Measurements from ENCODE around the gene IMPA2. TPM values are rescaled to one million over a fixed set of nuclear protein-coding genes. Genes with fewer than 3 reads are reported as not detected.
A peak's percentile ranks its signal among the peaks of the same experiment; 100 is the strongest.

IMPA2 gene
- total and polyA plus RNA-seq, 8 donors = 93.5 to 286 (median 156) TPM

DNA sequence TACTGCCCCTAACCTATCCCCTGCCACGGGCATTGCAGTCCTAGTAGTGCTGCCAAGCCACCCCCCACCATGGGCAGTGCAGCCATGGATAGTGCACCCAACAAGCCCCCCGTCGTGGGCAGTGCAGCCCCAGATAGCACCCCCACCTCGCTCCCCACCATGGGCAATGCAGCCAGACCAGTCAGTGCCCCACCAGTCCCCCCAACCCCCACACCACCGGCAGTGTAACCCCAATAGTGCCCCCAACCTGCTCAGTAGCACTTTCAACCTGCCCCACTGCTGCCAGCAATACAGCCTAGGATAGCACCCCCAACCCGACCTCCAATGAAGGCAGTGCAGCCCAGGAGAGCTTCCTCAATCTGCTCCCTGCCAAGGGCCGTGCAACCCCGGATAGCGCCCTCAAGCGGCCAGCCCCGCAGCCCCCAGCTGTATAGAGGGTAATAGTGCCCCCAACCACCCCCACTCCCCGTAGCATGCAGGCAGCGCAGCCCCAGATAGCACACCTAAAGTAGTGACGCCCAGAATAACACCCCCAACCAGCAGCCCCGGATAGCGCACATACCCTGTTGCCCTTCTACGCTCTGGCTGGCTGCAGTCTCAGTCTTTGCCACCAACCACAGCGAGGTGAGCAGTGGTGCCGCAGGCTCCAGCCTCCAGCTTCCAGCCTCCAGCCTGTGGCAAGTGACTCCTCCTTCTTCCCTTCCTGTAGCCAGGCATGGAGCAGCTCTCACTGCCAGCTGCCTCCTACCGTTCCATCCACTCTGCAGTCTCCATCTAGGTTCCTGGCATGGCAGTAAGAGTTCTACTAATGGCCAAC, 66.9 kb downstream of the IMPA2 start:
- intact Hi-C loops (cut with DNase I) = loop anchor here in 1 of 3 donors (10.0 kb wide), 1 partner anchor 123 kb away; no protein-coding TSS in a partner anchor
- FAIRE-seq = no peak
- WGBS, 2 donors = 86 to 91% methylated on average over 18 to 20 of the region's 20 CpGs
- H3K4me1 ChIP-seq = peaks cover 0 to 4% (median 0%) of the 10 kb centered on the region in 3 donors
- DNase-seq = peak in 2 of 6 donors; percentile 11 to 12
- no peaks in the 10 kb centered on the region for H3K9me3 ChIP-seq
- no peaks in the 10 kb centered on the region for H3K36me3 ChIP-seq
- TF ChIP-seq, protein P1, sequence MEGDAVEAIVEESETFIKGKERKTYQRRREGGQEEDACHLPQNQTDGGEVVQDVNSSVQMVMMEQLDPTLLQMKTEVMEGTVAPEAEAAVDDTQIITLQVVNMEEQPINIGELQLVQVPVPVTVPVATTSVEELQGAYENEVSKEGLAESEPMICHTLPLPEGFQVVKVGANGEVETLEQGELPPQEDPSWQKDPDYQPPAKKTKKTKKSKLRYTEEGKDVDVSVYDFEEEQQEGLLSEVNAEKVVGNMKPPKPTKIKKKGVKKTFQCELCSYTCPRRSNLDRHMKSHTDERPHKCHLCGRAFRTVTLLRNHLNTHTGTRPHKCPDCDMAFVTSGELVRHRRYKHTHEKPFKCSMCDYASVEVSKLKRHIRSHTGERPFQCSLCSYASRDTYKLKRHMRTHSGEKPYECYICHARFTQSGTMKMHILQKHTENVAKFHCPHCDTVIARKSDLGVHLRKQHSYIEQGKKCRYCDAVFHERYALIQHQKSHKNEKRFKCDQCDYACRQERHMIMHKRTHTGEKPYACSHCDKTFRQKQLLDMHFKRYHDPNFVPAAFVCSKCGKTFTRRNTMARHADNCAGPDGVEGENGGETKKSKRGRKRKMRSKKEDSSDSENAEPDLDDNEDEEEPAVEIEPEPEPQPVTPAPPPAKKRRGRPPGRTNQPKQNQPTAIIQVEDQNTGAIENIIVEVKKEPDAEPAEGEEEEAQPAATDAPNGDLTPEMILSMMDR (IDR thresholded peaks at IDR 0.05) = no peak
- no peaks in the 10 kb centered on the region for H3K27me3 ChIP-seq
- H3K27ac ChIP-seq = no peak overlapping the region
- no peak overlapping the region for H3K4me3 ChIP-seq
- ATAC-seq = peak in 1 of 4 donors; percentile 11

DNA sequence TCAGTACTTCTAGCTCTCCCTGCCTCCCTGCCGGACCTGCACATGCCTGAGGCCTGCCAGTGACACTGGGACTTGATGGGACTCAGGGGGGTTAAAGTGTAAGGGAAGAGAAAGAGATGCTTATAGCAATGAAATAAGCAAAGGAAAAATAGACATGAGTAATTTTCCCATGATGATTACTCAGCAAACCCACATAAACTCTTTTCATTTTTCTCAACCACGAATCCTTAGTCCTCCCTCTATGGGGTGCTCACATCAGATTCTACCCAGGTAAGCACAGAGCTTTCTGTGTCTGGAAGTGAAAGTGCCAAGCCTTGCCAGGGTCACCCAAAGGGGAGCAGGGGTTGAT, 67.5 kb downstream of the IMPA2 start:
- DNase-seq (no peak), ATAC-seq (peak in 1 of 4 donors; percentile 23), FAIRE-seq (no peak)
- intact Hi-C loops (cut with DNase I) = loop anchor here in 1 of 3 donors (10.0 kb wide), 1 partner anchor 124 kb away; no protein-coding TSS in a partner anchor
- no peaks in the 10 kb centered on the region for H3K36me3 ChIP-seq
- H3K9me3 ChIP-seq = no peaks in the 10 kb centered on the region
- no peak overlapping the region for H3K4me3 ChIP-seq
- H3K27ac ChIP-seq = no peak overlapping the region
- peaks cover 0 to 4% (median 0%) of the 10 kb centered on the region in 3 donors for H3K4me1 ChIP-seq
- no peaks in the 10 kb centered on the region for H3K27me3 ChIP-seq
- TF ChIP-seq, protein P1 (IDR thresholded peaks at IDR 0.05) = no peak
- WGBS, 2 donors = 69 to 74% methylated on average over 2 of the region's 2 CpGs

DNA sequence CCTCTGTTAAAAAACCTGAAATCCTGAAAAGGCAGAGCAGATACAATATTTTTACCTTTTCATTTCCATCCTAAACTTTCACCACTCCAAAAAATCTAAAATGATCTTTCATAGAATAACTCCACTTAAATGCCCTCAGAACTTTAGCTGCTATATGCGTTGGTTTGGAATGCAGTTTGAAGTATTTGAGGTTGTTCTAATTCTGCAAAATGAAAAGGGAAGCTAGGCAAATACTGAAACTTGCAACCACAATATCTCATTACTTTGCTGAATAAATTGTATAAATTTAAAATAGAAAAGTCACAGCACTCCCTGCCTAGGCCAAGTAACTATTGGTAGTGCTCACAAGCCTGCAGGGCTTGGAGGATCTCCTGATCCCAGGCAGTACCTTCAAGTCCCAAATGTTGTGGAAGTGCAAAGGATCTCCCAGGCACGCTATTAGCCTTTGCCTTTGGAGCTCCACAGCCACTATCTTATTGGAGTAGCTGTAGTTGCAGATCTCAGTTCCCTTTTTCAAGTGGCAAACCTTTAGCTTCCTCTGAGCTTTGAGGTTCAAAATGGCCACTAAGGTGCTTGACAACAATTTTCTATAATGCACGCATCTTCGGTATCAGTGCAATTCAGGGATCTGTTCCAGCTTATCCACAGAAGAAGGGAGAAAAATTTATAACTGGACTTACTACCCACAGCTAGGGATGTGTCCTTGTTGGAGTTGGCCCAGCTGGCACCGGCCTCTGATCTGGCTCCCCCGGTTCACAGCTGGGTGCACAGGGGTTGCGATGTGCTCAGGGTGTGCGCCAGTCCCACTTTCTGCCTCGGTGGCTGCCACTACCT, 68.9 kb downstream of the IMPA2 start:
- WGBS, 2 donors = 82 to 88% methylated on average over 9 of the region's 9 CpGs
- Histone ChIP-seq H3K27ac (no peak overlapping the region), H3K27me3 (no peaks in the 10 kb centered on the region), H3K36me3 (no peaks in the 10 kb centered on the region), H3K9me3 (no peaks in the 10 kb centered on the region), H3K4me1 (peaks cover 0 to 4% (median 0%) of the 10 kb centered on the region in 3 donors), H3K4me3 (no peak overlapping the region)
- ATAC-seq (peak in 1 of 4 donors; percentile 29), DNase-seq (no peak), FAIRE-seq (no peak)
- TF ChIP-seq, protein P1 (IDR thresholded peaks at IDR 0.05) = no peak
- intact Hi-C loops (cut with DNase I) = loop anchor here in 1 of 3 donors (10.0 kb wide), 1 partner anchor 125 kb away; no protein-coding TSS in a partner anchor

DNA sequence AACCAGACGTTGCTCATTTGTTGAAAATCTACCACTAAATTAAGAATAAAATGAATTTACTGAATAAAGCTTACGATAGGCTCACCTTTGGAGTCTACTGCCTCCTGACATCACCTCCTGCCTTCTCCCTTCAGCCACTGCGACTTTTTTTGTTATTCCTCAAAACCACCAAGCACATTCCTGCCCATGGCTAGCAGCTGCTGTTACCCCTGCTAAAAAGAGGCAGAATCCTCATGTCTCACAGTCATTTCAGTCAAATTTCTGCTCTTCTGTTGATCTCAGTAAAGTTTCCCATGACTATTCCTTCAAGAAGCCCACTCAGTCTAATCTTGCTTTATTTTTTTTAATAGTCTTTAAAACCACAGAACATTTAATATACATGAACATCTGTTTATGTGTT, 71.6 kb downstream of the IMPA2 start:
- DNase-seq = no peak
- intact Hi-C loops (cut with DNase I) = no loop called here
- H3K9me3 ChIP-seq = no peaks in the 10 kb centered on the region
- H3K36me3 ChIP-seq = no peaks in the 10 kb centered on the region
- ATAC-seq = no peak
- no peak overlapping the region for H3K4me3 ChIP-seq
- FAIRE-seq = no peak
- peaks cover 0 to 4% (median 0%) of the 10 kb centered on the region in 3 donors for H3K4me1 ChIP-seq
- H3K27me3 ChIP-seq = no peaks in the 10 kb centered on the region
- no peak overlapping the region for H3K27ac ChIP-seq
- TF ChIP-seq, protein P1 (IDR thresholded peaks at IDR 0.05) = no peak
- 81 to 85% methylated on average over 3 of the region's 3 CpGs for WGBS, 2 donors
